Umbilical cord (tissue), 2 donors: ENCODE measurements around the gene OPCML. TPM values are rescaled to one million over a fixed set of nuclear protein-coding genes. Genes with fewer than 3 reads are reported as not detected.

Experiments used
- DNase-seq: peaks from one replicate; pipeline ENCODE4 v3.0.0-alpha.2; 2015; ENCODE audit warnings: low spot score
- total RNA-seq: library from RNA; depleted of rRNA; stranded (reverse); fragments of >200 nt; gene quantifications from one replicate; pipeline ENCODE4 v1.2.3, GENCODE V29; 2014; ENCODE audit warnings: low replicate concordance; ENCODE audit not compliant: insufficient read depth

OPCML gene
- total RNA-seq, 1 donor from 2014 or later, result 4.8 TPM

DNA sequence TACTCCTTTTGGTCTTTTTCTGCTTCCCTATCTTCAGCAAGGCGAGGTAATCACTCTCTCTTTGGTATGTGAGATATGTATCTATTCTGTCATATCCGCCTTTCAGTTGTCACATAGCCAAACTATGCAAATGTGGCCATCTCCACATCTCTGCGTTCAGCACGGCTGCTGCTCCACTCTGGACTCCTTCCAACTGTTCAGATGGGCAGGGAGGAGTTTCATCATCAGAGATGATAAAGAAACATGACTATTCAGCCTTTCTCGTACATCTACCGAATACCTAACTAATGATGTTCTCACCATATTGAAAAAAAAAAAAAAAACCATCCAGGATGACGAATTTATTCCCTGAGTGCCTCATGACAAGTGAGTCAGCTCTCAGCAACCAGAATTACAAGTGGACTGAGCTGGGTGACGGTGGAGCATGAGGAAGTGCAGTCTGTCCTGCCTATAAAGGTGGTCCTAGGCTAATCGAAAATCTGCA, 899.6 kb downstream of the OPCML start:
- peak; percentile 50 for DNase-seq

DNA sequence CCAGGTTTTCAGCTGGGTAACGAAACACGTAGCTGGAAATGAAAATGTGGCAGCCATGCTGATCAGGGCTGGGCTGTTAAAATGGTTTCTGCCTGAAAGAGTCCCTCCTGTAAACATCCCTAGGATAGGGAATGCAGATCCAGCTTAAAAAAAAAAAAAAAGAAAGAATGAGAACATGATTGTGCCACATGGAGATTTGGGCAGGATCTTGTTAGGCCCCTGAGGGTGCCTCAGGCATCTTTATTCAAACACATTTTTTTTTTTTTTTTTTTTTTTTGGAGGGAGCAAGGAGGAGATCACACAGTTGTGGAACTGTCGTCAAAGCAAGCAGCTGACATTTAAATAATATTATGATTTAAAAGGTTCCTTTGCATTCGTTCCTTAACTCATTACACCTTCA, 900.3 kb downstream of the OPCML start:
- DNase-seq, result no peak

GRCh38 chr11:132627981-132628380, 904.3 kb downstream of the OPCML start:
- no peak for DNase-seq

- no peak for DNase-seq
These were observed 905.9 kb downstream of the OPCML start for GRCh38 chr11:132626446-132626845.

- DNase-seq, result no peak
These were observed 908.8 kb downstream of the OPCML start for GRCh38 chr11:132623511-132623910.

DNA sequence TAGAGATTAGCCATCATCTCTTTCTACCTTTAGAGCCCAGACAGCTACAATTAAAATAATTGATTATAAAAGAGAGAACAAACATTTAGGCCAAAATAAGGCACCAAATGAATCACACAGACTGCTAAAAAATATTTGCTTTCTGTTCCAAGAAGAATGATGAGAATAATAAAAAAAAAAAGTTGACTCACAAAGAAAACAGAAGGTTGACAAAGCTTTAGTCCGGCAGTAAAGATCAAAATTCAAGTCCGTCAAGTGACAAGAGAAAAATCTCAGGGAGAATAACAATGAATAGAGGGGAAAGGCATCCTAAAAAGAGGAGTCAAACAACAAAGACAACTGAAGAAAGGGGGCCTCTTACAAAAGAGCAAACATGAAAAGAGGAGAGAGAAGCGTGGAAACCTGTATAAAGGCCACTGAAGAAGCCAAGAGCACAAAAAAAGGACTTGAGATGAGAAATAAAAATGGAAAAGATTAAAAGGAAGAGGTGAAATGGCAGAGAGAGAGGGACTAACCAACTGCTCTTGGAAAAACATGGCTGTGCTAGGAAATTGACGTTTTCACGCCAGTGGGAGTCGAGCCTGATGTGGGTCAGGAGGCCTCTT, 910.2 kb downstream of the OPCML start:
- DNase-seq, result no peak

DNA sequence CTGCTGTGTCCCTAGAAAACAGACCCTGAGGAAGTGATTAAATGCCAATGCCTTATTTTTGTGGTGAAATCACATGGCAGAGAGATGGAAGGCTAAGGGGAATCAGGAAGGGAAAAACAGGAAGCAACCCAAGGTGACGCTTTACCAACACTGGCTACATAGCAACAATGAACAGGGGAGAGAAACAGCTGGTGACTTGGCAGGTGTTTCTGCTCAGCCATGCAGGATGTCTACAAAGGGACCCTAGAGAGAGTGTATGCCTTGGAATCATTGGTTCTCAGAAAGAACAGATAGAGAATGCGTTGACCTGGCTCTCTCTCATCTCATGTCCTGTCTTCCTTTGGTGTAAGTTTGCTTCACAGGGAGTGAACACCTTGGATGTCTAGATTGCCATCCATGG, 911.9 kb downstream of the OPCML start:
- DNase-seq, result no peak

DNA sequence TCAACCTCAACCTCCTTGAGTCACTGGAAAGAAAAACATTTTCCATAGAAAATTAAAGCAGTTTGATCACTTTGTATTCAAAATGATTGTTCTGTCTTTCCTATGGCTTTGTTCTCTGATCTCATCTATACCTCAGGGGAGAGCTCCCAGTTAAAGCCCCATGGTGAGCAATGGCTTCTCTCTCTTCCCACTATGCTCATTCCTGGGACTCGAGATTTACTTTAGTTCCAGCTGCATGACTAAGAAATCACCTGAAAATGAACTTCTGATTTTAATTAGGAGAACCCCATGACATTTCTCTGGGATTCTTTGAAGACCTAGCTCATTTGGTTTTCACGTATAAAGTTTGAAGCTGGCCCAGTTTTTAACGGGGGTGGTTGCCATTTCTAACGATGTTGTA, 921.5 kb downstream of the OPCML start:
- no peak for DNase-seq

- DNase-seq, result no peak
These were observed 922.1 kb downstream of the OPCML start for GRCh38 chr11:132610216-132610615.

GRCh38 chr11:132607575-132607974, 924.7 kb downstream of the OPCML start:
- DNase-seq, result no peak

GRCh38 chr11:132605825-132606570, 926.3 kb downstream of the OPCML start:
- DNase-seq, result no peak

DNA sequence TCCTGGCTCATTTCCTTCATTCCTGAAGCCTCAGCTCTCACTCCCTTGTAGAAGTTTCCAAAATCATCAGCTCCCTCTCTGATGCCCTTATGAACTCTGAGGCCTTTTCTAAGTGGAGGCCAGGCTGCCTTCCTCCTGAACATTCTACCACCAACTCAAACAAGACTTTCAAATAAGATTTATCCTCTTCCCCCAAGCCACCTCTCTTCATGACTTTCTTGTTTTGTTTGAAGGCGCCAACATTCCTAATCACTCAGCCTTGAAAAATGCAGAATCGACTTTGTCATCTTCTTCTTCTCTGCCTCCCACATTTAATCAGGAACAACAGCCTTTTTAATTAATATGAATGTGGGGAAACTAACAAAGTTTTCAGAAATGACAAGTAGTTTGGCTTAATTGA, 927.9 kb downstream of the OPCML start:
- DNase-seq, result no peak

GRCh38 chr11:132601875-132602274, 930.4 kb downstream of the OPCML start:
- DNase-seq, result no peak

GRCh38 chr11:132595711-132596134, 936.6 kb downstream of the OPCML start:
- no peak for DNase-seq

GRCh38 chr11:132595246-132595645, 937.1 kb downstream of the OPCML start:
- no peak for DNase-seq

DNA sequence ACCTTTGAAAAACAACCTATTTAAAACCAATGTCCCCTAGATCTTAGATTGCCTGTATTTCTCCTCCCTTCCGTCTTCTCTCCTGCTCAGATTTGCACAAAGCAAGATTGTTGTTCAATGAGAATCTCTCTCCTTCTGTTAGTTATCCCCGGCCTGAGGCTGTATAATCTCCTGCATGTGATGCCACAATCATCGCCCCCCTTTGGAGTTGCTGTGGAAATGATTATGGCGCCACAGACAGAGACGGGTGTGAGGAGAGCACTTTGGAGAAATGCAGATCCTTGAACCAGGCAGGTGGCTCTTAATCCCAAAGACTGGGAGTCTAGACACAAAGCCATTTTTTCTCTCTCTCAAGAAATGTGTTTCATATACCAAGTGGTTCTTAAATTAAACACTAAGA, 941.3 kb downstream of the OPCML start:
- DNase-seq, result no peak

DNA sequence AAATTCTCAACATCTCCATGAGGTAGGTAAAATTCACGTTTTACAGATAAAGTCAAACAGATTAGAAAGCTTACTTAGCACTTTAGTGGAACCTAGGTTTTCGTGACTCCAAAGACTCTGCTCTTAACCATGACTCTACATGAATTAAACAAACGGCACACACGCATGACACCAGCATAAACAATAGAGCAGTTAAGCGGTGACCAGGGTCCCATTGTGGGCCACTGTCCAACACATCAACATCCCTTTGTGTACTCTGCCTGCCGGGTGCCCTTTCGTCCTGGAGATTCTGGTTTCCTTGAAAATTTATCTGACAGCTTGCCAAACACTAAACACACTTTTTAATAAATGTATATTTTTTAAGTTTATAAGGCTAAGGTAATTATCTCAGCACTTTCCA, 941.7 kb downstream of the OPCML start:
- DNase-seq, result no peak

DNA sequence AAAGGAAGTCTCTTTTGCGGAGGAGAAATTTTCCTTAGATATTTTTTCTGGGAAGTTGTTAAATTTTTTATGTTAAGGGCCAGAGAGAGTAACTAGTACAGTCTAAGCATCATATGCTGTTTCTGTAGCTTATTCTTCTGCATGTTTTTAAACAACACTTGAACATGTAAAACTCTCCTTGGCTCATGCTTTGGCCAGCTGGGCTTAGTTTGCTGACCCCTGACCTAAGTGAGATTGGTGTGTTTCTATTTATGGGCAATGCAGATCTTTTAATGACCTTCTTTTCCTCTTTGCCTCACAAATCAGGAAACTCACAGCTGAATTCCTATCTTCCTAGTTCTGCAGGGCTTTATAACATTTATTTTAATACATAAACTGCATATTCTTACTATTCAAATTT, 942.5 kb downstream of the OPCML start:
- no peak for DNase-seq

- DNase-seq, result no peak
These were observed 943.9 kb downstream of the OPCML start for GRCh38 chr11:132588366-132588765.

- DNase-seq, result no peak
These were observed 944.6 kb downstream of the OPCML start for GRCh38 chr11:132587716-132588115.

GRCh38 chr11:132586801-132587200, 945.5 kb downstream of the OPCML start:
- peak; percentile 42 for DNase-seq

- no peak for DNase-seq
These were observed 952.5 kb downstream of the OPCML start for GRCh38 chr11:132579634-132580327.

DNA sequence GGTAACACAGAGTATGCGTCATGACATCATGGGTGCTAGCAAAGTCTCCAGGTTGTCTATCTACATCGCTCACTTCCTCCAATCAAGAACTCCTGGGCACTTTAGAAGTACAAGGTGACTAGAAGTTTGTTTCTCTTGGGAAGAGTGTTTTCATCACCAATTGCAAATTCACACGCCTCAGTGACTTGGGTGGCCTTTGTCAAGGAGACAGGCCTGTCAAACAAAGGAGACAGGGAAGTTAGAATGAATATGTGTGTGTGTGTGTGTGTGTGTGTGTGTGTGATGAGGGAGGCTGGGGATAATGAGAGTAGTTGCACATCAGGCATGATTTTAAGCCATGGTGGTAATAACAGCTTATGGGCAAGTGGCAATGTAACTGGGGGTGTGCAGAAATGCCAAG, 953.2 kb downstream of the OPCML start:
- DNase-seq, result no peak
